ENCODE data around the gene TIRAP.
"Not testable (repeated sequence)": the region's sequence is repeated elsewhere in the genome, so short reads cannot be mapped to it uniquely, and the experiment has no call there.

The TIRAP gene

GRCh38 chr11:126288237-126288636 lies 5.3 kb downstream of the TIRAP start:
- DNase-seq = no peak

GRCh38 chr11:126290887-126291286 lies 8.0 kb downstream of the TIRAP start:
- DNase-seq = no peak

- no peak for DNase-seq
Measured at GRCh38 chr11:126293726-126294125, 10.8 kb downstream of the TIRAP start.

- no peak for DNase-seq
Measured at GRCh38 chr11:126297004-126297403, 14.1 kb downstream of the TIRAP start.

- DNase-seq = peak; percentile 88
Measured at GRCh38 chr11:126303623-126304456, 20.9 kb downstream of the TIRAP start, which contains the start of gene DCPS. Gene DCPS (plus strand): TSS chr11:126304060. CDS start chr11:126304081, 21 bp downstream.

GRCh38 chr11:126304457-126305075 lies 21.7 kb downstream of the TIRAP start:
- DNase-seq = no peak

- DNase-seq = no peak
Measured at GRCh38 chr11:126305699-126306098, 22.8 kb downstream of the TIRAP start.

- peak; percentile 36 for DNase-seq
Measured at GRCh38 chr11:126307706-126308105, 24.8 kb downstream of the TIRAP start.

- no peak for DNase-seq
Measured at GRCh38 chr11:126308271-126308671, 25.4 kb downstream of the TIRAP start.

GRCh38 chr11:126308771-126309170 lies 25.9 kb downstream of the TIRAP start:
- DNase-seq = not testable (repeated sequence)

GRCh38 chr11:126310200-126310991 lies 27.5 kb downstream of the TIRAP start:
- peak; percentile 75 for DNase-seq

GRCh38 chr11:126310992-126311310 lies 28.1 kb downstream of the TIRAP start:
- no peak for DNase-seq

- no peak for DNase-seq
Measured at GRCh38 chr11:126311401-126312291, 28.8 kb downstream of the TIRAP start.

GRCh38 chr11:126312961-126313360 lies 30.1 kb downstream of the TIRAP start:
- DNase-seq = no peak

- no peak for DNase-seq
Measured at GRCh38 chr11:126313826-126314225, 30.9 kb downstream of the TIRAP start.

- DNase-seq = no peak
Measured at GRCh38 chr11:126317432-126317755, 34.5 kb downstream of the TIRAP start.

GRCh38 chr11:126317756-126318573 lies 35.1 kb downstream of the TIRAP start:
- no peak for DNase-seq

GRCh38 chr11:126318574-126319373 lies 35.9 kb downstream of the TIRAP start:
- no peak for DNase-seq

- no peak for DNase-seq
Measured at GRCh38 chr11:126319374-126319740, 36.5 kb downstream of the TIRAP start.

GRCh38 chr11:126322996-126323395 lies 40.1 kb downstream of the TIRAP start:
- DNase-seq = no peak

Measured in NCI-H1092 (cell line).